CD4-positive, alpha-beta T cell treated with Interleukin-6 for 4 hours (primary cell): ENCODE measurements around the gene FETUB.
"Not testable (repeated sequence)": the region's sequence is repeated elsewhere in the genome, so short reads cannot be mapped to it uniquely, and the experiment has no call there.

Source experiments
- DNase-seq: peaks from one replicate; pipeline ENCODE4 v3.0.0-alpha.2; 2020; ENCODE audit warnings: mixed read lengths

Gene FETUB

DNA sequence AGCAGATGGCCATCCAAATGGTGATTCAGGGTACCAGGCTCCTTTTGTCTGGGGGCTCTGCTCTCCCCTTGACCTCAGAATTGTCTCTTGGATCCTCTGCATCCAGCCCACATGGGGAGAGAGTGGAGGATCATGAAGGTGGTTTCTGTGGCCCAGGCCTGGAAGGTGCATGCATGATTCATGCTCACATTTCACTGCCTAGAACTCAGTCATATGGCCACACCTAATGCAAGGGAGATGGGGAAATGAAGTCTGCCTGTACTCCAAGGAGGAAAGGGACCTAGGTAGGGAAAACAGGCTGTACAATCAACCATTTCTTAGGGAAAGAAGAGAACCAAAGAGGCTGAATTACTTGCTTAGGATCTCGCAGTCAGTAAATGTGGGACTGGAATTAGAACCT is 40.7 kb downstream of the FETUB start:
- no peak for DNase-seq

DNA sequence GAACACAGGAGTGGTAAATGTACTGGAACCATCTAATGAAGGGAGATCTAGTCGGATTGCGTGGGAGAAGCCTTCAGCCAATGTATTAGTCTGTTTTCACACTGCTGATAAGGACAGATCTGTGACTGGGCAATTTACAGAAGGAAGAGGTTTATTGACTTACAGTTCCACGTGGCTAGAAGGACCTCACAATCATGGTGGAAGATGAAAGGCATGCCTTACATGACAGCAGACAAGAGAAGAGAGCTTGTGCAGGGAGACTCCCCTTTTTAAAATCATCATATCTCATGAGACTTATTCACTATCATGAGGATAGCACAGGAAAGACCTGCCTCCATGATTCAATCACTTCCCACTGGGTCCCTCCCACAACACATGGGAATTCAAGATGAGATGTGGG is 42.6 kb downstream of the FETUB start:
- no peak for DNase-seq

DNA sequence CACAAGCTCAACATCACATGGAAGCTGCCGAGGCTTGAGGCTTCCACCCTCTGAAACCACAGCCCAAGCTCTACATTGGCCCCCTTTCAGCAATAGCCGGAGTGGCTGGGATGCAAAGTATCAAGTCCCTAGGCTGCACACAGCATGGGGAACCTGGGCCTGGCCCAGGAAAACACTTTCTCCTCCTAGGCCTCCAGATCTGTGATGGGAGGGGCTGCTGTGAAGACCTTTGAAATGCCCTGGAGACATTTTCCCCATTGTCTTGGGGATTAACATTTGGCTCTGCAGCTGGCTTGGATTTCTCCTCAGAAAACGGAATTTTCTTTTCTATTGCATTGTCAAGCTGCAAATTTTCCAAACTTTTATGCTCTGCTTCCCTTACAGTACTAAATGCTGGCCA is 43.8 kb downstream of the FETUB start:
- DNase-seq: no peak

DNA sequence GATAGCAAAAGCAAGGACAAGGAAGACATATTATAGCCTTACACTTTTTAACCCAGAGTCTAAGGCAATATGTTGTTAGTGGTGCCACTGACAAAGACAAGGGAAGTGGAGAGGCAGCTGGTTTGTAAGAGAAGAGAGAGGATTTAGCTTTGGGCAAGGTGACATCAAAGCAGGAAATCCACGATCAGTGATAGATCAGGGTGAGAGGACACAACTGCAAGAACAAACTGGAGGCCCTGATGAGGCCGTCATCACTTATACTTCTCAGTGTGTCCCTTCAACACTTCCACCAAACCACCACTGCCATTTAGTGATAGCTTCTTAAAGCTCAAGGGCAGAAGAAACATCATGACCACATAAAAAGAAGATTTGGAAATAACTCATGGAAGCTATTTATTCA is 46.3 kb downstream of the FETUB start:
- DNase-seq: not testable (repeated sequence)

DNA sequence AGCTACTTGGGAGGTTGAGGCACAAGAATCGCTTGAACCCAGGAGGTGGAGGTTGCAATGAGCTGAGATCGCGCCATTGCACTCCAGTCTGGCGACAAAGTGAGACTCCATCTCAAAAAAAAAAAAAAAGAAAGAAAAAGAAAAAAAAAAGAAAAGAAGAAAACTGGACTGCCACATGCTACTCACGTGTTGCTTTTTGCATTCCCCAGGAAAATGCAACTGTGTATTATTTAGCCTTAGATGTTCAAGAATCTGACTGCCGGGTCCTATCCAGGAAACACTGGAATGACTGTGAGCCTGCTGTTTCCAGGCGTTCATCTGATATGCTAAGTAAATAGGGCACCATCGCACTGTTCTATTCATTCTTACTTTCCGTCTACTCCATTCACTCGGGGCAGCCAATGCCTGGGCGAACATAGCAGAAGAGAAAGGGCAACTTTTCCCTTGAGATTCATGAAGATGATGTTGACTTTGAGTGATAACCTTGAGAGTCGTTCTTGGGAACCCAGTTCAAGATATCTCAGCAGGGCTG is 47.0 kb downstream of the FETUB start:
- DNase-seq: no peak

DNA sequence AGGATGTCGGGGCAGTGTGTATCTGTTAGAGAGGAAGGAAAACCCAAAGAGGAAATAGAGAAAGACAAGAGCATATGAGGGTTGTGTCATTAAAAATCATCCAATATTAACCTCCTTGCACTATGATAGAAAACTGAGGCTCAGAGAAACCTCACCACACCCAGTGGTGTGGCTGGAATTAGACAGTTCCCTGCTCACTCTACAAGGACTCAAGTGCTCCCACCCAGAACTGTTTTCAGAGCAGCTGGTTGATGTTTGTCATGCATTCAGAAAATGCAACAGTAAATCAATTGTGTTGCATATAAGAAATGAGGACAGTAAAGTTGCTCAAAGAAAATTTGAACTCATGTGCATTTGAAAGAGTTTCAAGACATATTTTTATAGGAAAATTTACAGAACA is 50.1 kb downstream of the FETUB start:
- not testable (repeated sequence) for DNase-seq

DNA sequence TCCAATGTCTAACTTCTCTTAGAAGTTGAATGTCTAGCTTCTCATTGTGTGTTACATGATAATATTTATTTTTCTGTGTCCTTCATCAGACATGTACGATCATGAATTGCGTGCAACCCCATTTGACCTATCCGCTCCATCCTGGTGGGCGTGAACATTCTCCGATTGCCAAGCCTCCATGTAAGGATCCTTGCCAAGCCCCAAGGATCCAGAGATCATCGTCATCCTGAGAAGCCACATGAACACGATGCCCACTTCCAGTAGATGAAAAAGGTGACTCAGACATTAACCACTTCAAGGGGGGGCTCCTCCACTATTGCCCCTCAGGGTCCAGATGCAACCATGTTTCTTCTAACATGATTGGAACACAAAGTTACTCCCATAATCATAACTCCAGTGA is 51.5 kb downstream of the FETUB start:
- DNase-seq: no peak

DNA sequence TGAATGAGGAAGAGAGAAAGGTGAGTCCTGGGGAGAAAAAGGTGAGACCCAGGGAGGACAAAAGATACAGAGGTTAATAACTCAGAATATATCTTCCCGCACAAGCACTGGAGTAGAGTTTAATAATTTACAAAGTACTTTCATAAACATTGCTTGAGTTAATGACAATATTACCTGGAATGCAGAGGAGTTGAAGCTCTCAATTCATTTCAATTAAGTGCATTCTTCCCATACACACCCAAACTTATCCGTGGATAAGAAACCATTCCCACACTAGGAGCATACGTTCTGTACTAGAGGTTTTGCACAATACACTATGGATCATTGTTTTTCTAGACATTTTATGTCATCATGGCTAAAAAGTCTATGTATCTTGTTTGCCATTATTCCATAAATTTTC is 53.6 kb downstream of the FETUB start:
- DNase-seq: no peak

DNA sequence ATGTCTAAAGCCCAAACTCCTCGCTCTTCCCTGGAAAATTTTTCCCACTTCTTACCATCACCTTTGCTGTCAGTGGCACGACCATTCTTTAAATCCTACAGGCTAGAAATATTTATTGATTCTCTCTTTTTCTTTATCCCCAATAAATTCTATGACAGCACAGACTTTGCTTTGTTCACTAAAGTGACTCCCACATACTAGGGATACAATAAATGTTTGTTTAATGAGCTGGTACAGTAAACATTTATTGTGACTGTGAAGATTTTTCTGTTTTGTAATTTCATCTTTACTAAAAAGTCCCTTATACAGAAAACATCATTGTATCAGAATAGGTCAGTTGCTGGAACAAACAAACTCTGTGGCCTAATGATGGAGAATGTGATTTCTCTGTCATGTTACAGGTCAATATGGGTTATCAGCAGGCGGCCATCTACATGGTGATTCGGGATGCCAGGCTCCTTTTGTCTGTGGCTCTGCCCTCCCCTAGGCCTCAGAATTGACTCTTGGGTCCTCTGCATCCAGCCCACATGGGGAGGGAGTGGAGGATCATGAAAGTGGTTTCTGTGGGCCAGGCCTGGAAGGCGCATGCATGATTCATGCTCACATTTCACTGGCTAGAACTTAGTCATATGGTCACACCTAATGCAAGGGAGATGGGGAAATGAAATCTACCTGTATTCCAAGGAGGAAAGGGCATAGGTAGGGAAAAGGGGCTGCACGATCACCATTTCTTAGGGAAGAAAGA is 54.3 kb downstream of the FETUB start:
- no peak for DNase-seq

DNA sequence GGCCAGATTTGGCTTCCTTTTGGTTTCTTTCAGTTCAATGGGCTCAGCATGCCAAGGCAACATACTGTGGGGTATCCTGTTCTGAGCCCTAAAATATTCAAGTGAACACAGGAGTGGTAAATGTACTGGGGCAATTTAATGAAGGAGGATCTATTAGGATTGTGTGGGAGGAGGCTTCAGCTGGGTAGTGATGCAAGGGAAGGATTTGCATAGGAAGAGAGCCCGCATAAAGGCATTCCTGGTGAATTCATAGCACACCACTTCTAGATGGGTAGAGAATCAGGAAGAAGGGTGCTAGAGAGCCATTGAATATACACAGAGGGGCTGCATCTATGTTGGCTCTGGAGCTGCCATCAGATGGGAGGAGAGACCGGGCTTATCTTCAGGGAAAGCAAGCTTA is 56.3 kb downstream of the FETUB start:
- no peak for DNase-seq

DNA sequence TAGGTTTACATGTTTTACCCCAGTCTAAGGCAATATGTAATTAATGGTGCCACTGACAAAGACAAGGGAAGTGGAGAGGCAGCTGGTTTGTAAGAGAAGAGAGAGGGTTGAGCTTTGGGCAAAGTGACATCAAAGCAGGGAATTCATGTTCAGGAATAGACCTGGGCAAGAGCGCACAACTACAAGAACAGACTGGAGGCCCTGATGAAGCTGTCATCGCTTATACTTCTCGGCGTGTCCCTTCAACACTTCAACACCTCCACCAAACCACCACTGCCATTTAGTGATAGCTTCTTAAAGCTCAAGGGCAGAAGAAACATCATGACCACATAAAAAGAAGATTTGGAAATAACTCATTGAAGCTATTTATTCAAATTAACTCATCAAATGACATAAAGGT is 57.3 kb downstream of the FETUB start:
- no peak for DNase-seq

DNA sequence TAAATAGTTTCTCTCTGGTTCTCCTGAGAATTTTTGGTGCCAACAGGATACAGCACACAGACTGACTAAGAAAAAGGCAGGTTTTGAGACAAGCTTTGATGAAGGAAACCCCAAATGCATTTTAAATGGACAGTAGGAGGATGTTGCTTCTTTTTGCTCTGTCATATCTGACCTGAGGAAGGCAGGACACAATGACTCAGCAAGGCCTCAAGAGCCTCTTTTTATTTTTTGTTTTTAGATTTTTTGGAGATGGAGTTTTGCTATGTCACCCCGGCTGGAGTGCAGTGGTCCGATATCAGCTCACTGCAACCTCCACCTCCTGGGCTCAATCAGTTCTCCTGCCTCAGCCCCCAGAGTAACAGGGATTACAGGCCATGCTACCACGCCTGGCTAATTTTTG is 60.1 kb downstream of the FETUB start:
- no peak for DNase-seq

DNA sequence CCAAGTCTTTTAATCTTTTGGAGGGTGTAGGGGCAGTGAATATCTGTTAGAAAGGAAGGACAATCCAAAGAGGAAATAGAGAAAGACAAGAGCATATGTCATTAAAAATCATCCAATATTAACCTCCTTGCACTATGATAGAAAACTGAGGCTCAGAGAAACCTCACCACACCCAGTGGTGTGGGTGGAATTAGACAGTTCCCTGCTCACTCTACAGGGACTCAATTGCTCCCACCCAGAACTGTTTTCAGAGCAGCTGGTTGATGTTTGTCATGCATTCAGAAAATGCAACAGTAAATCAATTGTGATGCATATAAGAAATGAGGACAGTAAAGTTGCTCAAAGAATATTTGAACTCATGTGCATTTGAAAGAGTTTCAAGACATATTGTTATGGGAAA is 62.3 kb downstream of the FETUB start:
- not testable (repeated sequence) for DNase-seq
